ENCODE results near the gene SLC1A7.

Gene SLC1A7

DNA sequence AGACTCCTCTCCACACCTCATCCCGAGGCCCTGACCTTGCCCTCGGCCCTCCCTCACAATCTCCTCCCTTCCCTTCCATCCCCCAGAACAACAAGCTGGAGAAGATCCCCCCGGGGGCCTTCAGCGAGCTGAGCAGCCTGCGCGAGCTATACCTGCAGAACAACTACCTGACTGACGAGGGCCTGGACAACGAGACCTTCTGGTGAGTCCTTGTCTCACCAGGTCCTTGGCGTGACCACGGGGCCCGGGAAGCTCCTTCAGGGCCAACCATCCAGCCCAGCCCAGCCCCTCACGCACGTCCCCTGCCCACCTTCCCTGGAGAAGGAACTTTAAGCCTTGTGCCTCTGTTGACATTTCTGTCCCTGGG, 64.9 kb downstream of the SLC1A7 start:
- no peak for DNase-seq (ENCODE audit: low read depth)
- TF ChIP-seq, protein P1, sequence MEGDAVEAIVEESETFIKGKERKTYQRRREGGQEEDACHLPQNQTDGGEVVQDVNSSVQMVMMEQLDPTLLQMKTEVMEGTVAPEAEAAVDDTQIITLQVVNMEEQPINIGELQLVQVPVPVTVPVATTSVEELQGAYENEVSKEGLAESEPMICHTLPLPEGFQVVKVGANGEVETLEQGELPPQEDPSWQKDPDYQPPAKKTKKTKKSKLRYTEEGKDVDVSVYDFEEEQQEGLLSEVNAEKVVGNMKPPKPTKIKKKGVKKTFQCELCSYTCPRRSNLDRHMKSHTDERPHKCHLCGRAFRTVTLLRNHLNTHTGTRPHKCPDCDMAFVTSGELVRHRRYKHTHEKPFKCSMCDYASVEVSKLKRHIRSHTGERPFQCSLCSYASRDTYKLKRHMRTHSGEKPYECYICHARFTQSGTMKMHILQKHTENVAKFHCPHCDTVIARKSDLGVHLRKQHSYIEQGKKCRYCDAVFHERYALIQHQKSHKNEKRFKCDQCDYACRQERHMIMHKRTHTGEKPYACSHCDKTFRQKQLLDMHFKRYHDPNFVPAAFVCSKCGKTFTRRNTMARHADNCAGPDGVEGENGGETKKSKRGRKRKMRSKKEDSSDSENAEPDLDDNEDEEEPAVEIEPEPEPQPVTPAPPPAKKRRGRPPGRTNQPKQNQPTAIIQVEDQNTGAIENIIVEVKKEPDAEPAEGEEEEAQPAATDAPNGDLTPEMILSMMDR (IDR thresholded peaks at IDR 0.05; ENCODE audit: insufficient read depth, low read depth, low read length, missing control alignments): no peak
- no peak overlapping the region for H3K4me3 ChIP-seq (ENCODE audit: low read length)

- TF ChIP-seq, protein P1 (IDR thresholded peaks at IDR 0.05; ENCODE audit: insufficient read depth, low read depth, low read length, missing control alignments): no peak
- H3K4me3 ChIP-seq (ENCODE audit: low read length): no peak overlapping the region
- no peak for DNase-seq (ENCODE audit: low read depth)
Observed at GRCh38 chr1:53076721-53077598, 65.5 kb downstream of the SLC1A7 start.

DNA sequence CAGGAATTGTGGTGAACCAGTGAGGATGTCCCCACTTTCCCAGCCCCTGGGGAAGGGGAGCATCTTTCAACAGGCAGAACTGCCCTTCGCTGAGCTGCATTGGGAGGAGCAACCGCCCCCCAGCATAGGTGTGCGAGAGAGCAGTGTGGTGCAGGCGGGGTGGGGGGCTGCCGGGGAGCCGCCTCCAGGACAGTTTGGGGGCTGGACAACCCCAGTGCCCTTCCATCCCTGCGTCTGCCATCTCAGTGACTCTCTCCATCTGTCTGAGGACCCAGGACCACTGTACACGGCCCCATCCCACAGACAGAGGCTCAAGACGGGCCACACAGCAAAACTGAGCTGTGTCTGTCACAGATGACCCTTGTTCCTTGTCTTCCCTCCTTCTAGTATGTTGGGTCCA, 66.3 kb downstream of the SLC1A7 start:
- no peak overlapping the region for H3K4me3 ChIP-seq (ENCODE audit: low read length)
- TF ChIP-seq, protein P1 (IDR thresholded peaks at IDR 0.05; ENCODE audit: insufficient read depth, low read depth, low read length, missing control alignments): no peak
- DNase-seq (ENCODE audit: low read depth): no peak

GRCh38 chr1:53075761-53076163, 66.7 kb downstream of the SLC1A7 start:
- DNase-seq (ENCODE audit: low read depth): no peak
- TF ChIP-seq, protein P1 (IDR thresholded peaks at IDR 0.05; ENCODE audit: insufficient read depth, low read depth, low read length, missing control alignments): no peak
- H3K4me3 ChIP-seq (ENCODE audit: low read length): no peak overlapping the region

- no peak overlapping the region for H3K4me3 ChIP-seq (ENCODE audit: low read length)
- TF ChIP-seq, protein P1 (IDR thresholded peaks at IDR 0.05; ENCODE audit: insufficient read depth, low read depth, low read length, missing control alignments): no peak
- DNase-seq (ENCODE audit: low read depth): no peak
Observed at GRCh38 chr1:53075206-53075605, 67.2 kb downstream of the SLC1A7 start.

DNA sequence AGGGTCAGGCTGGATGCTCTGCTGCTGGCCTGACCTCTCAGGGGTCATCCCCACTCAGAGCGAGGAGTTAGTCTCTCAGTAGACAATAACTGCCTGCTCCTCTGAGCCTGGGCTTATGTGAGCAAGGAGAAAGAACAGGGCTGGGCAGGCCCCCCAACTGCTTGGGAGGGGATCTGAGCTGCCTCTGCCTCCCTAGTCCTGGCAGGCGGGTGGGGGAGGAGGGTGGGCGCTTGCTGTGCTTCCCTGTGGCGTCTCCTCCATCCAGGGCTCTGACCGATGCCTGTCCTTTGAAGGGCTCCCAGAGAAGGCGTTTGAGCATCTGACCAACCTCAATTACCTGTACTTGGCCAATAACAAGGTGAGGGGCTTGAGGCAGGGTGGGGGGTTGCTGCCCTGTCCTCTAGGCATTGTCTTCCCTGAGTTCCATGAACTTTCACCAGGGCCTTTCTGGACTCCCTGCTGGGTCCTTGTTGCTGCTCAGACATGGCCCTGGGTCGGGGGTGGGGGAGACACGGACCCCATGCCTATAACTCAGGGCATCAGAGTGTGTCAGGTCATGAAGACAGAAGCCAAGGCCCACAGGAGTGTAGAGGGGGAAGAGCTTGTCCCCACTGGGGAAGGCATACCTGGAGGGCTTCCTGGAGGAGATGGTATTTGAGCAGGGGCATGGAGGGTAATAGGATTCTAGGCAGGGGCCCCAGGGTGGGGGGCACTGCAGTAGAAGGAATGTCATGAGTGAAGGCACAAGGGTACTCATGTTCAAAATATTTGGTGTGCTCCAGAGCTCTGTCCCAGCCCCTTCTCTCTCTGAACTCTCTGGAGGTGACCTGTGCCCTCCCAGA, 67.9 kb downstream of the SLC1A7 start:
- TF ChIP-seq, protein P1 (IDR thresholded peaks at IDR 0.05; ENCODE audit: insufficient read depth, low read depth, low read length, missing control alignments): no peak
- no peak for DNase-seq (ENCODE audit: low read depth)

More for the DNA sequence above, 67.9 kb downstream of the SLC1A7 start:
- no peak overlapping the region for H3K4me3 ChIP-seq (ENCODE audit: low read length)
